ENCODE measurements around the gene DCAF16. TPM values are rescaled to one million over a fixed set of nuclear protein-coding genes. Genes with fewer than 3 reads are reported as not detected.

The DCAF16 gene
- total and polyA plus RNA-seq, 10 of the 15 experiments (the other 5 are each of a cell fraction or from before 2014, with no cell fraction given) = 5.8 to 48.6 (median 26.0) TPM

GRCh38 chr4:17773135-17773698 is 37.3 kb downstream of the DCAF16 start:
- in situ Hi-C loops (cut with MboI) = no loop called here

More at GRCh38 chr4:17773135-17773698, 37.3 kb downstream of the DCAF16 start:
- Histone ChIP-seq H3K79me2 (ENCODE audit: control insufficient read depth, insufficient read depth, low read length) (no peaks in the 10 kb centered on the region), H3K4me2 (ENCODE audit: control insufficient read depth, insufficient read depth) (no peak overlapping the region), H3K36me3 (ENCODE audit: control insufficient read depth in 2 of 2, insufficient read depth in 2 of 2, low read length in 1 of 2) (no peaks in the 10 kb centered on the region), H2AFZ (ENCODE audit: control insufficient read depth, low read depth, low read length) (no peak overlapping the region), H4K20me1 (ENCODE audit: control insufficient read depth, insufficient read depth) (no peaks in the 10 kb centered on the region), H3K4me3 (no peak overlapping the region), H3K9me3 (replicated peaks; ENCODE audit: control insufficient read depth, insufficient read depth, low read length) (no peaks in the 10 kb centered on the region), H3K9ac (ENCODE audit: control insufficient read depth, insufficient read depth, low read length) (no peak overlapping the region), H3K27ac (ENCODE audit: control insufficient read depth, insufficient read depth) (no peak overlapping the region), H3K4me1 (ENCODE audit: control insufficient read depth, insufficient read depth, low read length) (no peaks in the 10 kb centered on the region), H3K27me3 (replicated peaks in 1 of 2; ENCODE audit: control insufficient read depth in 2 of 2, insufficient read depth in 2 of 2, low read length in 1 of 2) (no peaks in the 10 kb centered on the region; a peak in 1 of 4 replicates)
- POLR2A ChIA-PET = no interaction called here
- no peak for DNase-seq (ENCODE audit: low read depth, low spot score)
- no peak for FAIRE-seq
- CTCF ChIA-PET = no interaction called here
- RAD21 ChIA-PET (ENCODE audit: unreplicated experiment) = no interaction called here
- intact Hi-C loops (cut with micrococcal nuclease; ENCODE audit: unreplicated experiment) = no loop called here
- SMC1A ChIA-PET (ENCODE audit: uncharacterized antibody, unreplicated experiment) = no interaction called here
- no TSS peak for BruUV-seq (replicated peaks)
- TF ChIP-seq BHLHE40 (IDR thresholded peaks at IDR 0.05; ENCODE audit: borderline replicate concordance in 1 of 2, low read depth in 2 of 2, low read length in 1 of 2) (no peak), REST (IDR thresholded peaks at IDR 0.05; ENCODE audit: low read depth, low read length) (no peak), SREBF2 (IDR thresholded peaks at IDR 0.05; ENCODE audit: low read length) (no peak), BCL3 (IDR thresholded peaks at IDR 0.05; ENCODE audit: borderline replicate concordance, insufficient read depth, low read depth, low read length, poor library complexity, severe bottlenecking) (peak; percentile 91), BCLAF1 (IDR thresholded peaks at IDR 0.05) (no peak)
- ATAC-seq = no peak
- 47% methylated on average over 10 of the region's 10 CpGs for WGBS (ENCODE audit: insufficient coverage, insufficient replicate concordance, low lambda C conversion rate, missing lambda C conversion rate)

Measured in GM12878 (cell line).